ENCODE measurements around the gene CAPN8.
"Not testable (repeated sequence)": the region's sequence is repeated elsewhere in the genome, so short reads cannot be mapped to it uniquely, and the experiment has no call there.

DNA sequence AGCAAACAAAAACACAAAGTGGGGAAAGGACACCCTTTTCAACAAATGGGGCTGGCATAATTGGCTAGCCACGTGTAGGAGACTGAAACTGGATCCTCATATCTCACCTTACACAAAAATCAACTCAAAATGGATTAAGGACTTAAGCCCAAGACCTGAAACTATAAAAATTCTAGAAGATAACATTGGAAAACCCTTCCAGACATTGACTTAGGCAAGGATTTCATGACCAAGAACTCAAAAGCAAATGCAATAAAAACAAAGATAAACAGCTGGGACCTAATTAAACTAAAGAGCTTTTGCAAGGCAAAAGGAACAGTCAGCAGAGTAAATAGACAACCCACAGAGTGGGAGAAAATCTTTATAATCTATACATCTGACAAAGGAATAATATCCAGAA lies 146.9 kb downstream of the CAPN8 start:
- TF ChIP-seq CTCF (IDR thresholded peaks at IDR 0.05; ENCODE audit: insufficient read depth, low read depth, low read length); EZH2 (IDR thresholded peaks at IDR 0.05; ENCODE audit: insufficient read depth, low read length): not testable (repeated sequence)
